Keratinocyte (primary cell): ENCODE data around the gene KCNJ16.

Experiments
- CTCF ChIP-seq, 3 experiments: IDR thresholded peaks in 1 of 3; conservative IDR thresholded peaks in 1 of 3; optimal IDR thresholded peaks in 1 of 3; 2 replicates in 2 of 3; 3 replicates in 1 of 3; pipeline versions ENCODE3 to v1.5.1; 2011; ENCODE audit warnings: low read length in 3 of 3, mild to moderate bottlenecking in 3 of 3, moderate library complexity in 2 of 3, control low read depth in 1 of 3, inconsistent platforms in 1 of 3; ENCODE audit not compliant: insufficient read depth in 2 of 3; ENCODE audit errors: extremely low read depth in 1 of 3
- EZH2 ChIP-seq: IDR thresholded peaks from one replicate; pipeline ENCODE4 v1.6.1; 2012; ENCODE audit warnings: inconsistent platforms, mild to moderate bottlenecking, low read length, moderate library complexity

GRCh38 chr17:70124723-70125122 lies 49.7 kb downstream of the KCNJ16 start:
- TF ChIP-seq CTCF (optimal IDR thresholded peaks at IDR 0.05 in 1 of 3, IDR thresholded peaks at IDR 0.05 in 1 of 3, conservative IDR thresholded peaks at IDR 0.05 in 1 of 3; ENCODE audit: extremely low read depth in 1 of 3, insufficient read depth in 2 of 3, low read length in 3 of 3) (no peak), EZH2 (no peak)
